GM06990 (cell line): ENCODE data around the gene RAB6B.

Source experiments
- DNase-seq: peaks from one replicate; pipeline ENCODE4 v3.0.0-alpha.2; 2011; ENCODE audit not compliant: insufficient read length; ENCODE audit errors: extremely low read depth
- H3K27me3 ChIP-seq: replicated peaks from 2 replicates; pipeline ENCODE4 v1.6.0; 2011; ENCODE audit warnings: low read length; ENCODE audit not compliant: control insufficient read depth, insufficient read depth
- H3K36me3 ChIP-seq: 2 replicates; pipeline ENCODE4 v1.5.1; 2011; ENCODE audit warnings: low read length; ENCODE audit not compliant: control insufficient read depth, insufficient read depth
- H3K4me3 ChIP-seq: replicated peaks from 2 replicates; pipeline ENCODE4 v1.5.1; 2011; ENCODE audit warnings: low read depth, mild to moderate bottlenecking, control low read depth, low read length
- CTCF ChIP-seq: IDR thresholded peaks from 2 replicates; pipeline ENCODE4 v1.5.1; 2011; ENCODE audit warnings: low read length, control low read depth, mild to moderate bottlenecking, inconsistent platforms; ENCODE audit not compliant: insufficient read depth, poor library complexity, severe bottlenecking

RAB6B gene

DNA sequence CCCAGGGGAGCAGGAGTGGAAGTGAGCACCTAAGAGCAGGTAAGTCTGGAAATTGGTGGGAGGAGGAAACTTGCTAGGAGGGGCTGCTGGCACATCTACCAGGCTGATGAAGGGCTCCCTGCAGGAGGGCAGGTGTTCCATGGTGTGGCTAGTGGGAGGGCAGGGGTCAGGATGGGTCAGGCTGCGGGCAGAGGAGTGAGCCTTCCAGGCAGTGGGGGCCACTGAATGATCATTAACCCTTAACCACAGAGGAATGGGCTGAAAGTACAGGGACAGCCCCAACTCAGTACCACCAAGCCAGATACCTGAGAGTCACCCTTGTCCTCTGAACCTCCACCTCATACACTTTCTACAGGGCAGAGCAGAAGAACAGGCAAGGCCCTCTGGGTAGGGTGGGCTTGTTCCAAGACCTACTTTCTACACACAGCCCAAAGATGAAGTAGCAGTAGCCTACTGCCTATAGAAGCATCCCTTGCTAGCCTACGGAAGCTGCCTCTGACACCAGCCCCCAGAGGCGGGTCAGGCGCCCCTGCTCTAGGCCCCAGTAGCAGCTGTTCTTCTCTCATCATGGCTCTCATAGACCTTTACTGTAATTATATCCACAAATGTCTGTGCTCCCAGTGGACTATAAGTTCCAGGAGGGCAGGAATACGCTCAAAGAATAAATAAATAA lies 4.6 kb downstream of the RAB6B start:
- DNase-seq, result no peak
- no peak for TF ChIP-seq CTCF
- Histone ChIP-seq H3K36me3 (no peaks in the 10 kb centered on the region), H3K4me3 (no peak overlapping the region), H3K27me3 (no peaks in the 10 kb centered on the region; the same call in none of the 2 replicates)

DNA sequence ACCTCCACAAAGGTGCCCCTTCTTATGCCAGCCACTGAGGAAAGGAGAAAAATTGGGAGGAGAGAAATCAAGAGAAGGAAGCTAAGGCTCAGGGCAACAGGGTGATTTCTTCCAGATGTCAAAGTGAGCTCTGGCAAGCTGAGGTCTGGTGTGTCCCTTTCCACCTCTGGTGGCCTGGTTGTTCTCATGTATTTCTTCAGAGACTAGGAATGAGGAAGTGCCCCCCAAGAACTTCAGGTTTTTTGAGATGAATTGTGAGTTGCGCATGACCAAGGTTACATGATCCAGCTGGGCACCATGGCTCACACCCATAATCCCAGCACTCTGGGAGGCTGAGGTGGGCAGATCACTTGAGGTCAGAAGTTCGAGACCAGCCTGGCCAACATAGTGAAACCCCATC lies 5.6 kb downstream of the RAB6B start:
- no peak for TF ChIP-seq CTCF
- Histone ChIP-seq H3K4me3 (no peak overlapping the region), H3K36me3 (no peaks in the 10 kb centered on the region), H3K27me3 (no peaks in the 10 kb centered on the region; the same call in none of the 2 replicates)
- no peak for DNase-seq

GRCh38 chr3:133888726-133889340 lies 6.8 kb downstream of the RAB6B start:
- Histone ChIP-seq H3K27me3 (no peaks in the 10 kb centered on the region; the same call in none of the 2 replicates), H3K4me3 (no peak overlapping the region), H3K36me3 (no peaks in the 10 kb centered on the region)
- TF ChIP-seq CTCF, result no peak
- DNase-seq, result no peak

DNA sequence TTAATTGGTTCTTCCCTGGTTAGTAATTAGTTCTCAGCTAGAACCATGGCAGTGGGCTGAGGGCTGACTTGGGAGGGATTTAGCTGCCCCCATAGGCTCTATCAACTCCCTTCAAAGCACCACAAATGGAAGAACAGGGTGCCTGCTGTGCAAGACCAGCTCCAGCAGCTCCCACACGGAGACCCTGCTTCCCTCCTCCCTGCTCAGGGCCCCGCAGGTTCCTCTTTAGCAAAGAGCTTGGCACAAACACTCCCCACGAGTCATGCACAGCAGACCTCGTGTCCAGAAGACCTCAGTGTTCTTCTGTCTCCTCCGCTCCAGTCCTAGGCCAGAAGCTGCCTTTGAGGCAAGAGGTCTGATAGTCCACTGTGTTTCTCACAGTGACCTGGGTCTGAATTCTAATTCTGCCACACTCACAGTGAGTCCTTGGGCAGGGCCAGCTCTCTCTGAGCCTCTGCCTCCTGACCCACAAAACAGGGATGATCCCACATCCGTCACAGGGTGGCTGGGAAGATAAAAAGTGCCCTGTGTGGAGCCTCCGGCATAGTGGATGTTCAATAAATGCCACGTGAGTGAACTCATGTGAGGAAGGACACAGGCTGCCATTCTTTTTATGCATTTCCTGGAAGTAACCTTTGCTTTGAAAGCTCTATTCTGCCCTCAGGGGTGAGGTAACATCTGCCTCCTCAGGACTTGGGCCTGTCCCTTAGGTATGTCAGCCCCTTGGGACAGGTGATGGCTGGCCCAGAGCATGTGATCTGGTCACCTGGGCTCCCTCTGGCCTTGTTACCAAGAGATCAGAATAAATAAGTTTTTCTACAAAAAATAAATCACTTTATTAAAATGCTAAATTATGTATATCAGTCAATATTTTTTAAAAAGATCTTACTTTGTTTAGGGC lies 7.6 kb downstream of the RAB6B start:
- H3K4me3 ChIP-seq, result no peak overlapping the region
- no peaks in the 10 kb centered on the region for H3K36me3 ChIP-seq
- DNase-seq, result no peak
- no peaks in the 10 kb centered on the region; the same call in none of the 2 replicates for H3K27me3 ChIP-seq
- TF ChIP-seq CTCF, result no peak

- DNase-seq, result no peak
- H3K4me3 ChIP-seq, result no peak overlapping the region
- no peaks in the 10 kb centered on the region for H3K36me3 ChIP-seq
- H3K27me3 ChIP-seq, result no peaks in the 10 kb centered on the region; the same call in 1 of the 2 replicates
- TF ChIP-seq CTCF, result no peak
Observed at GRCh38 chr3:133887074-133887802, 8.4 kb downstream of the RAB6B start.
